ENCODE data around the gene CRYZL1.
"Not testable (repeated sequence)": the region's sequence is repeated elsewhere in the genome, so short reads cannot be mapped to it uniquely, and the experiment has no call there.

Gene CRYZL1

GRCh38 chr21:33641352-33642026 lies at the start of gene CRYZL1:
Gene CRYZL1, minus strand, starts transcription at chr21:33641741. Its CDS starts 10,190 bp downstream, at chr21:33631551.
- peak; percentile 95 to 100 (median 98) for DNase-seq

DNA sequence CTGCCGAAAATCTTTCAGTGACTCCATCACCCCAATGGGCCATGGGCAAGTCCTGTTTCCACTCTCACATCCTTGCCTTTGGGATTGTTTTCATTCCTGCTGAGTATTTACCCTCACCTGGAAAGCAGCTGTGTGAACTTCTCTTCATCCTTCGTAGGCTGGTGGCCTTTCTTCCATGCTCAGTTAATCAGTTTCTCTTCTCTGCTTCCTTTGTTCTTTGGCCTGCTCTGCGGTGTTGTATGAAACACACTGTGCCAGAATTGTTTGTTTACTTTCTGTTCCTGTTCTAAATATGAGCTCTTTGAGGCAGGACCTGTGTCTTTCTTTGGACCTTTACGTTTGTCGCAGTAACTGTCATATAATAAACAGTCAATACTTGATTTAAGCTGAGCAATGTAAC lies 49.3 kb upstream of the CRYZL1 start:
- no peak for DNase-seq

- no peak for DNase-seq
These were observed 46.8 kb upstream of the CRYZL1 start for GRCh38 chr21:33688353-33688752.

DNA sequence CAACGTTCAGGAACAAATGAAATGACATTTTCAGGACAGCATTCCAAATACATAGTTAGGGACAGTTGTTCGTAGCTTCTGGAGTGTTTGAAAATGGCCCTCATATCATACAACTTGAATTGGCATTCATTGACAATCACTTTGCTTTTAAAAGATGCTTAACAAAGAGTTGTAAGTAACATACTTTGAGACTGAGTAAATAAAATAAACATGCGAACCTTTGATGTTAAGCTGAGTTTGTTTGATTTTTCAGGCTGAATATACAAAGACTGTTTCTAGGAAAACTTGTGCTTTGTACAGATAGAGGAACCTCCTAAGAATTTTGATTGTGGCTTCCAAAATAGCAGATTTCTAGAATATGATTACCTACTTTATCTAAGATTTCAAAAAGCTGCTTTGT lies 46.1 kb upstream of the CRYZL1 start:
- no peak for DNase-seq

GRCh38 chr21:33686386-33686785 lies 44.8 kb upstream of the CRYZL1 start:
- no peak for DNase-seq

GRCh38 chr21:33685613-33686197 lies 44.2 kb upstream of the CRYZL1 start:
- no peak for DNase-seq

DNA sequence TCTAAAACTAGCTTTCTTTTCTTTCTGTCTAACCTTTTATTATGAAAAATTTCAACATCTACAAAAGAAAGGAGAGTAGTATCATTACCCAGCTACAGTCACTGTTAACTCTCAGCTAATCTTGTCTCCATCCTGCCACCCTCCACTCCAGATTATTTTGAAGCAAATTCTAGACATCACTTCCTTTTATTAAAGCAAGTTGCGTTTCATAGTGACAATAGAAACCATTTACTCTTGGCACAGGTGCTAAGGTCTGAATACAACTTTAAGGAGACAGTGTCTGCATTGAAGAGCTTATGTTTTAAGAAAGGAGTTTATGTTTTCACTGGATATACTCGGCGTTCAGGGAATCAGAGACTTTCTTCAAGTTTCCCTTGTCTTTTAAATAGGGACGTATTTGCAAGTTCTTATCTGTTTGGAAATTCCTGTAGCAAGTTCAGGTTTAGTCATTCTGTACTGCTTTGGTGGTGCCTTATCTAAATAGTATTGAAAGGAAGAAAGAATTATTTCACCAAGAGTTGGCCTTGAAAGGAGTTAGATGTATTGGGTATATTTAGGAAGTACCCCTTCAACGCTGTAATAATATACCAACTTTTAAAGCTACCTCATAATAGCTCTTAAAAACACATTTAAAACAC lies 43.5 kb upstream of the CRYZL1 start:
- DNase-seq = no peak

- no peak for DNase-seq
These were observed 42.5 kb upstream of the CRYZL1 start for GRCh38 chr21:33684068-33684467.

DNA sequence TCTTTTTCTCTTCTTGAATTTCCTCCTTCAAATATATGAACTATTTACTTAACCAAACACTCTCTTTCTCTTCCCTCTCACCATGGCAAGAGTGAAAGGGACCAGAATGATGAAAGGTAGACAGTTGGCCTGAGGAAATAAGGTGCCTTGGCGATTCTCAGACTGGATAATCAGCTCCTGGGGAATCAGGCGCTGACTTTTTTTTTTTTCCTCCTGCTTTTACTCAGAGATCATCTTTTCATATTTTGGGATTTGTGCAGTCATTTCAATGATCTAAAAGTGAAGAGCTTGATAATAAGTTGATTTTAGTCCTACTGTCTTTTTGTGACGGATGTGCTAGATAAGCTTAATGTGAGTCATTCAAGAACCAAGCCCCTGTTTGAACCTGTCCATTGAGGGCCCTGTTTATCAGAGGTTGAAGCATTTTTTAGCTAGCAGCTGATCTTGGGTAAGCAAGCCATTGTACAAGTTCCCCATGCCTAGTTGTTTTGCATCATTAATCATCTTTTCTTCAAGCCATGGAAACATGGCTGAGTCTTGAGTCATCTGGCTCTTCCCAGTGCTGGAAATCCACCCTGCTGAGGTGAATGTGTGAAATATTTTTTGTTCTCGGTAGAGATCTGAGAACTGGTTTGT lies 41.6 kb upstream of the CRYZL1 start:
- no peak for DNase-seq

GRCh38 chr21:33680870-33681269 lies 39.3 kb upstream of the CRYZL1 start:
- no peak for DNase-seq

DNA sequence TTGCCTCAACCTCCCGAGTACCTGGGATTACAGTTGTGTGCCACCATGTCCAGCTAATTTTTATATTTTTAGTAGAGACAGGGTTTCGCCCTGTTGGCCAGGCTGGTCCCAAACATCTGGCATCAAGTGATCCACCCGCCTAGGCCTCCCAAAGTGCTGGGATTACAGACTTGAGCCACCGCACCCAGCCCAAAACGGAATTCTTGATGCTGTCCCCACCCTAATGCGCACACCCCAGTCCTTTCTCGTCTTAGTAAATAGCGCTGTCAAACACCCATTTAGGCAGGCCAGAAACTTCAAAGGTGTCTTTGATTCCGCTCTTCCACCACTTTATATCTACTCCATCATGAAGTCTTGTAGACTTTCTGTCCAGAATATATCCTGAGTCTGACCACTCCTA lies 35.9 kb upstream of the CRYZL1 start:
- no peak for DNase-seq

- DNase-seq = not testable (repeated sequence)
These were observed 35.1 kb upstream of the CRYZL1 start for GRCh38 chr21:33676666-33677065.

- no peak for DNase-seq
These were observed 32.7 kb upstream of the CRYZL1 start for GRCh38 chr21:33674226-33674625.

GRCh38 chr21:33673473-33673872 lies 31.9 kb upstream of the CRYZL1 start:
- DNase-seq = no peak

DNA sequence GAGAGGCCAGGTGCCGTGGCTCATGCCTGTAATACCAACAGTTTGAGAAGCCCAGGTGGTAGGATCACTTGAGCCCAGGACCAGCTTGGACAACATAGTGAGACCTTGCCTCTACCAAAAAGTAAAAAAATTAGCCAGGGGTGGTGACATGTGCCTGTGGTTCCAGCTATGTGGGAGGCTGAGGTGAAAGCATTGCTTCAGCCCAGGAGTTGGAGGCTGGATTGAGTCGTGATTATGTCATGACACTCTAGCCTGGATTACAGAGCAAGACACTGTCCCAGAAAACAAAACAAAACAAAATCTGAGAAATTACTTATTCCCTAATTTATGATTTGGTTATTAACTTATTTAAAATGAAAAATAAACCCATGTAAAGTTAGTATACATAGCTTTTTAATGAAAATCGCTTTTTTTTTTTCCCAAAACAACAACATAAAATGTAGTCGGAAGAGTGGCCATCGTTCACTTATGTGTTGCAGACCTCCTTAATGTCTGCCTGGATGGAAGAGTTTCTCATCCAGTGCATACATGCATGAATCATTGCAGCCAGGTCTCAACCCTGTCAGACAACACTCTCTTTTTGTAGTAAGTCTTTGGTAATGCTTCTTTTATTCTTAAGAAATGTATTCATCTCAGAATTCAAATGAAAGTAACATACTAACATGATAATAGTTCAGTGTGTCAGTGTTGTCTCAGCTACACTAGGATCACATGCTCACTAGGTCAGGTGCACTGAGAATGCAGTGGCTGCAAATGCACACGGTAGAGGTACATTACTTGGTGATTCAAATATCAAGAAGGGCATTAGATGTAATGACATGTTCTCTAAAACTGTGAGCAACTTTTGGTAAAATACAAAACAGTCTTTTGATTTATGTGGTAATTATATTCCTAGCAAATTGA lies 28.8 kb upstream of the CRYZL1 start:
- no peak for DNase-seq

DNA sequence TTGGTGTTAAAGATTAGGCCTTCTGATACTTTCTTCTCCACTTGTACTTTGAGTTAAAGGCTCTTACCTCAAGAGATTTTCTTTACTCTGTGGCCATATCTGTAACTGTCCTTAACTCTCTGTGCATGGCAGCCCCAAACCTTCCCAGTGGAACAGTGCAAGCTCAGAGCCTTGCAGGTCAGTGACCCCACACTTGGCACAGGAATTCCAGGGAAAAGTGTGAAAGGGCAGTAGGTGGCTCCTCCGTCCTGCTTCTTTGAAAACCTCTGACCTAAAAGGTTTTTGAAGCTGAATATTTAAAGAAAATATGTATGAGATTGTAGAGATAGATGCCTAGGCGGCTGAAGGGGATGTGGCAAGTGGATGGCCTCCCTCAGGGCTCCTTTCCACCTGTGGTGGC lies 27.1 kb upstream of the CRYZL1 start:
- DNase-seq = no peak

GRCh38 chr21:33668180-33668579 lies 26.6 kb upstream of the CRYZL1 start:
- DNase-seq = no peak

DNA sequence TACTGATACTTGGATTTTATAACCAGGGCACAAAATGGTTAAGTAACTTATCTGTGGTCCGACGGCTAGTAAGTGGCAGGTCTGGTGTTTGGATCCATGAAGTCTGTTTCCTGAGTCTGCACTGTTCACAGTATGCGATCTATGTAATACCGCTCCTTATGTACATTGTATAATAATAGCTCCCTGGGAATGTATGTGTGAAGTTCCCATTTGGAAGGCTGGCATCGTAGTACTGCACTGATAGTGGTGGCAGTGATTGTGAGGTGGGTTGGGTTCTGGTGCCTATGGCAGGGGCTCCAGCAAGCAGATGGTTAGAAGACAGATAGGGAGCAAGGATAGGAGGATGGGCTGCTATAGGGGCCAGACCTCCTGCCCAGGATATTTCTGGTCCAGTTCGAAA lies 26.1 kb upstream of the CRYZL1 start:
- no peak for DNase-seq

DNA sequence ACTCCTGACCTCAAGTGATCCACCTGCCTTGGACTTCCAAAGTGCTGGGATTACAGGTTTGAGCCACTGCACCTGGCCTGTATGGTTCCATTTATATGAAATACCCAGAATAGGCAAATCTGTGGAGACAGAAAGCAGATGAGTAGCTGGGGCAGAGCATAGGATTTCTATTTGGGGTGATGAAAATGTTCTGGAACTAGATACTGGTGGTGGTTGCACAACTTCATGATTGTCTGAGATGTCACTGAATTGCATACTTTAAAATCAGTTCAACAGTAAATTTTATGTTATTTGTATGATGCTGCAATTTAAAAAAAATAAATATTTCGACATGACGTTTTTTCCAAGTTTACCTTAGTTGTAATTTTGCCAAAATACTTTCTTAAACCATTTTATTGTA lies 24.6 kb upstream of the CRYZL1 start:
- no peak for DNase-seq

GRCh38 chr21:33664135-33664534 lies 22.6 kb upstream of the CRYZL1 start:
- no peak for DNase-seq

- no peak for DNase-seq
These were observed 21.7 kb upstream of the CRYZL1 start for GRCh38 chr21:33663241-33663640.

DNA sequence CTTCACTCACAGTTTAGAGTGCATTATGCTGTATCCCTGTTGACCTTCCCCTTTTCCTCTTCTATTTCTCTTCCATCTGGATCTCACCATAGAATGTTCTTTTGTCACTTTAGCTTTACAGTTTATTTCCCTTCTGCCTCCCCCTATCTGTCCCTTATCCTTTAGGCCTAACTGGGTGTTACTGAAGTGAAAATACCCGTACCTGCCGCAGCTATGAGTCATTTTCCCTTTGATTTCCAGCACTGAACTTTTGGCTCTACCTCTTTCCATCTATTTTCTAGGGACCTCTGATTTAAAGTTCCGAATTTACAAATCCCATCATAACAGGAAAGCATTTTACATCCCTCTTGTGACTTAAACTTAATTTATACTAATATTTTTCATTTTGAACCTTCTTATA lies 20.5 kb upstream of the CRYZL1 start:
- no peak for DNase-seq

DNA sequence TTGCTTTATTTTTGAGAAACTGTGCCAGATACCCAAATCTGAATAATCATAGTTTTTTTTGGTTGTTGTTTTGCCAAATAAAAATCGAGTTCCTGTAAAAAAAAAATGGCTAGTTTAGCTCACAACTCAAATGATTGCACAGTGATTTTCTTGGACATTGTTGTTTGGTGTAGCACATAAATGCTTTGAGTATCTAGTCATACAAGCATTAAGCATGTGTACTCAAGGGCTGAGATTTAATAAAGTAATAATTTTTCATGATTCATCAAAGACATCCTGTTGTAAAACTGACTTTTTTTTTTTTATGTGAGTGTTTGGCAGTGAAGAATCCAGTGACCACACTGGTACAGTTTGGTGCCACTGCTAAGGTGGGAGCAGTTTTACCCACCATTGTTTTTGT lies 19.6 kb upstream of the CRYZL1 start:
- no peak for DNase-seq

All from activated naive CD4-positive, alpha-beta T cell (primary cell).